ENCODE data around the gene MYO1G. TPM values are rescaled to one million over a fixed set of nuclear protein-coding genes. Genes with fewer than 3 reads are reported as not detected.

Gene MYO1G
- total RNA-seq, 2 donors from 2014 or later = 0.11 to 0.33 TPM

GRCh38 chr7:44963364-44964290 lies 15.2 kb downstream of the MYO1G start:
- Histone ChIP-seq H3K27me3 (ENCODE audit: control insufficient read depth, insufficient read depth, low read length, poor library complexity, severe bottlenecking) (peaks cover 40% of the 10 kb centered on the region), H3K4me1 (ENCODE audit: control insufficient read depth, insufficient read depth, low read length) (no peaks in the 10 kb centered on the region), H3K4me3 (ENCODE audit: low read length) (no peak overlapping the region), H3K9ac (ENCODE audit: extremely low read depth, low read length, poor library complexity, severe bottlenecking) (no peak overlapping the region), H3K9me3 (ENCODE audit: control insufficient read depth, low read length) (no peaks in the 10 kb centered on the region), H3K27ac (ENCODE audit: low read depth, low read length) (no peak overlapping the region), H3K36me3 (ENCODE audit: control insufficient read depth, insufficient read depth, low read length) (no peaks in the 10 kb centered on the region)
- WGBS, 2 experiments (ENCODE audit: insufficient coverage in 1 of 2, insufficient read length in 1 of 2) = 94% methylated on average over 14 to 24 of the region's 24 CpGs
- peak overlapping the region; percentile 35 for H3K4me3 Mint-ChIP-seq
- no peaks in the 10 kb centered on the region for H3K4me1 Mint-ChIP-seq
- peaks cover 36% of the 10 kb centered on the region for H3K27me3 Mint-ChIP-seq (ENCODE audit: insufficient read depth)
- no peaks in the 10 kb centered on the region for H3K9me3 Mint-ChIP-seq
- peak; percentile 38 for DNase-seq
- no peaks in the 10 kb centered on the region for H3K36me3 Mint-ChIP-seq (ENCODE audit: low read depth)
- H3K27ac Mint-ChIP-seq = no peak overlapping the region
- TF ChIP-seq, protein P1, sequence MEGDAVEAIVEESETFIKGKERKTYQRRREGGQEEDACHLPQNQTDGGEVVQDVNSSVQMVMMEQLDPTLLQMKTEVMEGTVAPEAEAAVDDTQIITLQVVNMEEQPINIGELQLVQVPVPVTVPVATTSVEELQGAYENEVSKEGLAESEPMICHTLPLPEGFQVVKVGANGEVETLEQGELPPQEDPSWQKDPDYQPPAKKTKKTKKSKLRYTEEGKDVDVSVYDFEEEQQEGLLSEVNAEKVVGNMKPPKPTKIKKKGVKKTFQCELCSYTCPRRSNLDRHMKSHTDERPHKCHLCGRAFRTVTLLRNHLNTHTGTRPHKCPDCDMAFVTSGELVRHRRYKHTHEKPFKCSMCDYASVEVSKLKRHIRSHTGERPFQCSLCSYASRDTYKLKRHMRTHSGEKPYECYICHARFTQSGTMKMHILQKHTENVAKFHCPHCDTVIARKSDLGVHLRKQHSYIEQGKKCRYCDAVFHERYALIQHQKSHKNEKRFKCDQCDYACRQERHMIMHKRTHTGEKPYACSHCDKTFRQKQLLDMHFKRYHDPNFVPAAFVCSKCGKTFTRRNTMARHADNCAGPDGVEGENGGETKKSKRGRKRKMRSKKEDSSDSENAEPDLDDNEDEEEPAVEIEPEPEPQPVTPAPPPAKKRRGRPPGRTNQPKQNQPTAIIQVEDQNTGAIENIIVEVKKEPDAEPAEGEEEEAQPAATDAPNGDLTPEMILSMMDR (conservative IDR thresholded peaks at IDR 0.05) = no peak

DNA sequence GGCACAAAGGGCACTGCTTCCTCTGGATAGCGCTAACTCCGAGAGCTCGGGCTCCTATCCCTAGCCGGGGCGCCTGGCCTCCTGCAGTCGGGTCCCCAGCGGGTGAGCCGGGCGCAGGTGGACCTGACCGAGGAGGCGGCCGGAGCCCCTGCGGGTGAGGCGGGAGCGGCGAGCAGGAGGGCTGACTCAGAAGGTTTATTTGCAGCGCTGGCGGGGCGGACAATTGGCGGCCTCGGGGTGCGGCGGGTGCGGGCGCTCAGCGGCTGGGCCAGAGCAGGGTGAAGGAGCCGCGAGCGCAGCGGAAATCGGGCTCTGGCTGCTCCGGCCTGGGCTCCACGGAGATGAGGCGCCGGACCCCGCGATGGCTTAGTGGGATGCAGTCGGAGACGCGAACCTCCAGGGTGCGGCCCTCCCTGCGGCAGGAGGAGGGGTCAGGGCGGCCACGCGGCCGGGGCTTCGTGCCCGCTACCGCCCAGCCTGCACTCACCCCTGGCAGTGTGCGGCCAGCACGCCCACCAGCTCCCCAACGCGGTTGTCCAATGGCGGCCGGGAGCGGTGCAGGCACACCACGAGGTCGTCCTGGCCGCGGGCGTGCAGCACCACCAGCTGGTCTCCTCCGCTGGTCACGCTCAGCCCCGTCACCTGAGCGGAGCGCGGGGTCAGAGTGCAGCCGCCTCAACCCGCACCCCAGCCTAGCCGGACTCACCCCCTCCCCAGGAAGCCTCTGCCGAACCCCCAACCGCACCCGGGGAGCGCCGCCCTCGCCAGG lies 16.1 kb downstream of the MYO1G start:
- no peaks in the 10 kb centered on the region for H3K4me1 Mint-ChIP-seq
- 20 to 24% methylated on average over 29 to 76 of the region's 76 CpGs for WGBS, 2 experiments (ENCODE audit: insufficient coverage in 1 of 2, insufficient read length in 1 of 2)
- no peak overlapping the region for H3K27ac Mint-ChIP-seq
- no peaks in the 10 kb centered on the region for H3K4me1 ChIP-seq (ENCODE audit: control insufficient read depth, insufficient read depth, low read length)
- H3K9me3 ChIP-seq (ENCODE audit: control insufficient read depth, low read length) = no peaks in the 10 kb centered on the region
- H3K36me3 ChIP-seq (ENCODE audit: control insufficient read depth, insufficient read depth, low read length) = no peaks in the 10 kb centered on the region
- DNase-seq = peak; percentile 82
- H3K9me3 Mint-ChIP-seq = no peaks in the 10 kb centered on the region
- H3K4me3 Mint-ChIP-seq = peak overlapping the region; percentile 35
- no peak overlapping the region for H3K4me3 ChIP-seq (ENCODE audit: low read length)
- TF ChIP-seq, protein P1 (conservative IDR thresholded peaks at IDR 0.05) = no peak
- H3K27me3 ChIP-seq (ENCODE audit: control insufficient read depth, insufficient read depth, low read length, poor library complexity, severe bottlenecking) = peaks cover 40% of the 10 kb centered on the region
- no peak overlapping the region for H3K27ac ChIP-seq (ENCODE audit: low read depth, low read length)
- H3K36me3 Mint-ChIP-seq (ENCODE audit: low read depth) = no peaks in the 10 kb centered on the region
- H3K27me3 Mint-ChIP-seq (ENCODE audit: insufficient read depth) = peaks cover 40% of the 10 kb centered on the region
- H3K9ac ChIP-seq (ENCODE audit: extremely low read depth, low read length, poor library complexity, severe bottlenecking) = no peak overlapping the region

DNA sequence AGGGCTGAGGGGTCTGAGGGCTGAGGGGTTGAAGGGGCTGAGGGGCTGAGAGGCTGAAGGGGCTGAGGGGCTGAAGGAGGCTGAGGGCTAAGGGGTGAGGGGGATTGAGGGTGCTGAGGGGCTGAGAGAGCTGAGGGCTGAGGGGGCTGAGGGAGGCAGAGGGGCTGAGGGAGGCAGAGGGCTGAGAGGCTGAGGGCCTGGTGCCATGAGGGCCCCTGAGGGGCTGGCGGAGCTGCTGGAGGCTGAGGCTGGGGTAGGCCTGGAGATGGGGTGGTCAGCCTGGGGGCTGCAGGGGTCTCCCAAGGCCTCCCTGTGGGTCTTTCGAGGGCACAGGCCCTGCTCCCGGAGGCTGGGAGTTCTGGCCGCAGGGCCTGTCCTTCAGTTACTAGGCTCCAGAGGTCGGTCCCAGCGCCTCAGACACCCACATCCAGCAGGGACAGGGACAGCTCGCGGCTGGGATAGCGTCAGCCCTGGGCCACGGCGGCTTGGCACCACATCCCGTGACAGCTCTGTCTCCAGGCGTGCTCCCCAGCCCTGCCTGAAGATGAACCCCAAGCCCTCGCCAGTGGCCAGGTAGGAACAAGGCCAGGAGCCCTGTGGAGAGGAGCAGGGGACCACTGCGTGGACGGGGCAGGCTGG lies 16.9 kb downstream of the MYO1G start:
- Histone ChIP-seq H3K27ac (ENCODE audit: low read depth, low read length) (no peak overlapping the region), H3K9ac (ENCODE audit: extremely low read depth, low read length, poor library complexity, severe bottlenecking) (no peak overlapping the region), H3K9me3 (ENCODE audit: control insufficient read depth, low read length) (no peaks in the 10 kb centered on the region), H3K27me3 (ENCODE audit: control insufficient read depth, insufficient read depth, low read length, poor library complexity, severe bottlenecking) (peaks cover 40% of the 10 kb centered on the region), H3K36me3 (ENCODE audit: control insufficient read depth, insufficient read depth, low read length) (no peaks in the 10 kb centered on the region), H3K4me1 (ENCODE audit: control insufficient read depth, insufficient read depth, low read length) (no peaks in the 10 kb centered on the region), H3K4me3 (ENCODE audit: low read length) (no peak overlapping the region)
- H3K4me3 Mint-ChIP-seq = peak overlapping the region; percentile 35
- no peaks in the 10 kb centered on the region for H3K4me1 Mint-ChIP-seq
- H3K27me3 Mint-ChIP-seq (ENCODE audit: insufficient read depth) = peaks cover 40% of the 10 kb centered on the region
- 80 to 87% methylated on average over 13 to 16 of the region's 16 CpGs for WGBS, 2 experiments (ENCODE audit: insufficient coverage in 1 of 2, insufficient read length in 1 of 2)
- H3K27ac Mint-ChIP-seq = no peak overlapping the region
- DNase-seq = no peak
- TF ChIP-seq, protein P1 (conservative IDR thresholded peaks at IDR 0.05) = no peak
- H3K9me3 Mint-ChIP-seq = no peaks in the 10 kb centered on the region
- no peaks in the 10 kb centered on the region for H3K36me3 Mint-ChIP-seq (ENCODE audit: low read depth)
